Small intestine (tissue), 7 donors: ENCODE data around the gene BCL11A. TPM values are rescaled to one million over a fixed set of nuclear protein-coding genes. Genes with fewer than 3 reads are reported as not detected.

Source experiments
- DNase-seq, 2 donors: peaks; one replicate each; pipeline versions ENCODE4 v3.0.0 to v3.0.0-alpha.2; 2013
- FAIRE-seq: peaks from 2 replicates; lab custom pipeline; 2012; peaks lifted over from hg19 to GRCh38; lab: Jason Lieb, UNC
- H3K27ac ChIP-seq, 3 donors: one replicate each; pipeline ENCODE4 v1.5.1; 2013; ENCODE audit warnings: low read length in 2 of 3, mild to moderate bottlenecking in 2 of 3, control low read depth in 1 of 3, inconsistent platforms in 1 of 3, low read depth in 1 of 3, moderate library complexity in 1 of 3
- H3K27me3 ChIP-seq, 3 donors: one replicate each; pipeline ENCODE4 v1.6.1; 2013; ENCODE audit warnings: low read length in 3 of 3, inconsistent platforms in 1 of 3; ENCODE audit not compliant: control insufficient read depth in 3 of 3, insufficient read depth in 3 of 3
- H3K36me3 ChIP-seq, 3 donors: one replicate each; pipeline ENCODE4 v1.6.1; 2013; ENCODE audit warnings: low read length in 3 of 3, inconsistent platforms in 1 of 3, low read depth in 1 of 3, mild to moderate bottlenecking in 1 of 3, moderate library complexity in 1 of 3; ENCODE audit not compliant: control insufficient read depth in 3 of 3, insufficient read depth in 2 of 3
- H3K4me1 ChIP-seq, 3 donors: one replicate each; pipeline ENCODE4 v1.6.1; 2013; ENCODE audit warnings: low read length in 2 of 3, inconsistent platforms in 1 of 3, low read depth in 1 of 3, mild to moderate bottlenecking in 1 of 3, moderate library complexity in 1 of 3; ENCODE audit not compliant: control insufficient read depth in 3 of 3, insufficient read depth in 2 of 3
- H3K4me3 ChIP-seq, 3 donors: one replicate each; pipeline ENCODE4 v1.5.1; 2013; ENCODE audit warnings: low read length in 3 of 3, control low read depth in 1 of 3, inconsistent platforms in 1 of 3, low read depth in 1 of 3, mild to moderate bottlenecking in 1 of 3, moderate library complexity in 1 of 3
- H3K9me3 ChIP-seq, 2 donors: one replicate each; pipeline ENCODE4 v1.6.1; 2013; ENCODE audit warnings: low read depth in 1 of 2, low read length in 1 of 2; ENCODE audit not compliant: control insufficient read depth in 2 of 2, insufficient read depth in 1 of 2
- WGBS, 3 donors: extraction: QIAGEN DNeasy Blood & Tissue Kit; methylation state at CpG; one replicate each; pipeline ENCODE4 v1.1.7; 2013; 5-methylcytosine and 5-hydroxymethylcytosine counted together
- polyA plus RNA-seq, 4 donors: library from polyadenylated mRNA; stranded (reverse) in 3 of 4; unstranded in 1 of 4; fragments of 200-250 nt in 3 of 4; fragments of 120-200 nt in 1 of 4; gene quantifications; one replicate each; pipeline versions ENCODE4 v1.2.1 to v1.2.3, GENCODE V29; 2013
- donor health status: healthy with polysubstance abuse.
- donor health status: control.
- donor health status: control.
- donor health status: Bipolar disorder and iron deficiency.
- donor health status: healthy.

The BCL11A gene
- polyA plus RNA-seq, 4 donors: 2.2 to 22.5 (median 13.9) TPM

GRCh38 chr2:60486551-60486950 is 66.9 kb downstream of the BCL11A start:
- FAIRE-seq: no peak
- Histone ChIP-seq H3K36me3 (peaks cover 0 to 15% (median 0%) of the 10 kb centered on the region in 3 donors), H3K4me1 (peaks cover 1 to 17% (median 5%) of the 10 kb centered on the region in 3 donors), H3K27me3 (no peaks in the 10 kb centered on the region), H3K4me3 (no peak overlapping the region), H3K9me3 (no peaks in the 10 kb centered on the region), H3K27ac (no peak overlapping the region)
- WGBS, 3 donors: 54 to 81% (median 66%) methylated on average over 3 of the region's 3 CpGs
- no peak for DNase-seq

GRCh38 chr2:60486067-60486466 is 67.4 kb downstream of the BCL11A start:
- H3K4me1 ChIP-seq: peaks cover 1 to 22% (median 8%) of the 10 kb centered on the region in 3 donors
- peaks cover 0 to 15% (median 0%) of the 10 kb centered on the region in 3 donors for H3K36me3 ChIP-seq
- no peak overlapping the region for H3K27ac ChIP-seq
- no peaks in the 10 kb centered on the region for H3K9me3 ChIP-seq
- 91 to 96% (median 92%) methylated on average over 1 of the region's 1 CpG for WGBS, 3 donors
- FAIRE-seq (no peak), DNase-seq (no peak)
- H3K4me3 ChIP-seq: no peak overlapping the region
- H3K27me3 ChIP-seq: no peaks in the 10 kb centered on the region

- DNase-seq (no peak), FAIRE-seq (no peak)
- 80 to 86% (median 81%) methylated on average over 5 of the region's 5 CpGs for WGBS, 3 donors
- Histone ChIP-seq H3K27me3 (no peaks in the 10 kb centered on the region), H3K36me3 (peaks cover 0 to 15% (median 0%) of the 10 kb centered on the region in 3 donors), H3K4me3 (no peak overlapping the region), H3K4me1 (peaks cover 1 to 27% (median 8%) of the 10 kb centered on the region in 3 donors), H3K27ac (no peak overlapping the region), H3K9me3 (no peaks in the 10 kb centered on the region)
These were observed 67.9 kb downstream of the BCL11A start for GRCh38 chr2:60485550-60485949.

GRCh38 chr2:60485055-60485454 is 68.4 kb downstream of the BCL11A start:
- DNase-seq (no peak), FAIRE-seq (no peak)
- H3K4me1 ChIP-seq: peaks cover 4 to 32% (median 10%) of the 10 kb centered on the region in 3 donors
- no peak overlapping the region for H3K4me3 ChIP-seq
- no peaks in the 10 kb centered on the region for H3K9me3 ChIP-seq
- no peak overlapping the region for H3K27ac ChIP-seq
- 81 to 86% (median 84%) methylated on average over 4 of the region's 4 CpGs for WGBS, 3 donors
- peaks cover 0 to 15% (median 0%) of the 10 kb centered on the region in 3 donors for H3K36me3 ChIP-seq
- H3K27me3 ChIP-seq: no peaks in the 10 kb centered on the region

- H3K36me3 ChIP-seq: peaks cover 0 to 11% (median 0%) of the 10 kb centered on the region in 3 donors
- FAIRE-seq (no peak), DNase-seq (no peak)
- no peaks in the 10 kb centered on the region for H3K9me3 ChIP-seq
- 47 to 74% (median 65%) methylated on average over 7 of the region's 7 CpGs for WGBS, 3 donors
- H3K4me3 ChIP-seq: no peak overlapping the region
- no peaks in the 10 kb centered on the region for H3K27me3 ChIP-seq
- H3K4me1 ChIP-seq: peaks cover 7 to 40% (median 12%) of the 10 kb centered on the region in 3 donors
- no peak overlapping the region for H3K27ac ChIP-seq
These were observed 69.3 kb downstream of the BCL11A start for GRCh38 chr2:60484133-60484645.

GRCh38 chr2:60483401-60483800 is 70.1 kb downstream of the BCL11A start:
- no peak overlapping the region for H3K4me3 ChIP-seq
- H3K4me1 ChIP-seq: peaks cover 7 to 48% (median 12%) of the 10 kb centered on the region in 3 donors
- H3K9me3 ChIP-seq: no peaks in the 10 kb centered on the region
- H3K36me3 ChIP-seq: peaks cover 0 to 10% (median 0%) of the 10 kb centered on the region in 3 donors
- 68 to 77% (median 69%) methylated on average over 3 of the region's 3 CpGs for WGBS, 3 donors
- no peak for DNase-seq
- no peaks in the 10 kb centered on the region for H3K27me3 ChIP-seq
- FAIRE-seq: no peak
- H3K27ac ChIP-seq: no peak overlapping the region

GRCh38 chr2:60482222-60482621 is 71.2 kb downstream of the BCL11A start:
- Histone ChIP-seq H3K27ac (no peak overlapping the region), H3K27me3 (no peaks in the 10 kb centered on the region), H3K36me3 (peaks cover 0 to 18% (median 0%) of the 10 kb centered on the region in 3 donors), H3K4me3 (no peak overlapping the region), H3K9me3 (no peaks in the 10 kb centered on the region), H3K4me1 (peaks cover 7 to 52% (median 12%) of the 10 kb centered on the region in 3 donors)
- WGBS, 3 donors: 23 to 39% (median 35%) methylated on average over 6 of the region's 6 CpGs
- no peak for DNase-seq
- no peak for FAIRE-seq

- Histone ChIP-seq H3K27me3 (no peaks in the 10 kb centered on the region), H3K4me3 (no peak overlapping the region), H3K27ac (peak overlapping the region in 1 of 3 donors; percentile 58), H3K9me3 (no peaks in the 10 kb centered on the region), H3K36me3 (peaks cover 0 to 18% (median 0%) of the 10 kb centered on the region in 3 donors), H3K4me1 (peaks cover 7 to 54% (median 12%) of the 10 kb centered on the region in 3 donors)
- FAIRE-seq: no peak
- no peak for DNase-seq
- WGBS, 3 donors: 38 to 76% (median 63%) methylated on average over 6 of the region's 6 CpGs
These were observed 72.2 kb downstream of the BCL11A start for GRCh38 chr2:60481257-60481656.
